HG03354 (cell line): ENCODE measurements around the gene CCT3.

Experiments
- ATAC-seq: cut with Tn5 transposase; IDR thresholded peaks from one replicate; pipeline ENCODE4 v1.9.1; 2021; ENCODE audit warnings: mild to moderate bottlenecking; ENCODE audit not compliant: unreplicated experiment, poor library complexity, severe bottlenecking

CCT3 gene

GRCh38 chr1:156338180-156338976 is at the start of gene CCT3, which contains the start of gene TSACC:
TSS of gene CCT3 (minus strand) at chr1:156338292. CDS start at chr1:156338184, 108 bp downstream.
TSS of gene TSACC (plus strand) at chr1:156338526. CDS start at chr1:156339758, 1,232 bp downstream.
- ATAC-seq = peak; percentile 93

GRCh38 chr1:156387870-156388173 is 49.7 kb upstream of the CCT3 start:
- no peak for ATAC-seq

GRCh38 chr1:156386949-156387869 is 49.1 kb upstream of the CCT3 start:
- ATAC-seq = no peak

- ATAC-seq = no peak
Observed at GRCh38 chr1:156386134-156386901, 48.2 kb upstream of the CCT3 start.

GRCh38 chr1:156385534-156386031 is 47.5 kb upstream of the CCT3 start:
- ATAC-seq = no peak

- ATAC-seq = no peak
Observed at GRCh38 chr1:156384658-156385057, 46.6 kb upstream of the CCT3 start.

- ATAC-seq = no peak
Observed at GRCh38 chr1:156384007-156384406, 45.9 kb upstream of the CCT3 start.

GRCh38 chr1:156383023-156383422 is 44.9 kb upstream of the CCT3 start:
- peak; percentile 65 for ATAC-seq

- ATAC-seq = no peak
Observed at GRCh38 chr1:156382561-156382960, 44.5 kb upstream of the CCT3 start.

- ATAC-seq = no peak
Observed at GRCh38 chr1:156379420-156380165, 41.5 kb upstream of the CCT3 start.

GRCh38 chr1:156378557-156378956 is 40.5 kb upstream of the CCT3 start:
- ATAC-seq = no peak

- ATAC-seq = no peak
Observed at GRCh38 chr1:156376958-156377919, 39.1 kb upstream of the CCT3 start.

GRCh38 chr1:156376146-156376545 is 38.1 kb upstream of the CCT3 start:
- ATAC-seq = no peak

- no peak for ATAC-seq
Observed at GRCh38 chr1:156373546-156373945, 35.5 kb upstream of the CCT3 start.

GRCh38 chr1:156372876-156373275 is 34.8 kb upstream of the CCT3 start:
- no peak for ATAC-seq

GRCh38 chr1:156372265-156372586 is 34.1 kb upstream of the CCT3 start:
- no peak for ATAC-seq

- no peak for ATAC-seq
Observed at GRCh38 chr1:156371553-156372264, 33.6 kb upstream of the CCT3 start.
